ENCODE data around the gene EDAR. TPM values are rescaled to one million over a fixed set of nuclear protein-coding genes. Genes with fewer than 3 reads are reported as not detected.

EDAR gene
- total and polyA plus RNA-seq, 2 of the 8 experiments (the other 6 are each of a cell fraction or from before 2014, with no cell fraction given), result not detected

- no peak overlapping the region for H4K8ac ChIP-seq (ENCODE audit: extremely low read depth, insufficient read depth, low read length)
- WGBS, 2 experiments (ENCODE audit: extremely low coverage in 1 of 2, insufficient coverage in 1 of 2, insufficient read length in 1 of 2, insufficient replicate concordance in 2 of 2, low coverage in 1 of 2, low lambda C conversion rate in 2 of 2, missing lambda C conversion rate in 1 of 2), result 71% methylated on average over 1 of the region's 1 CpG; no CpG with 5 or more reads in 1 of the 2 experiments
- H4K20me1 ChIP-seq (replicated peaks in 1 of 2; ENCODE audit: control insufficient read depth in 1 of 2, insufficient read depth in 2 of 2, low read length in 2 of 2), result no peaks in the 10 kb centered on the region
- H3K18ac ChIP-seq (ENCODE audit: extremely low read depth, low read length), result no peak overlapping the region
- H3K14ac ChIP-seq (ENCODE audit: insufficient read length), result no peak overlapping the region
- H4K5ac ChIP-seq (ENCODE audit: insufficient read length, low read depth, low read length), result no peak overlapping the region
- DNase-seq (ENCODE audit: low read depth in 1 of 2, low spot score in 2 of 2) (no peak), FAIRE-seq (no peak)
- H3K23me2 ChIP-seq (ENCODE audit: low read depth, low read length), result no peaks in the 10 kb centered on the region
- no peak overlapping the region for H2BK20ac ChIP-seq (ENCODE audit: low read length)
- no peak overlapping the region for H2AK5ac ChIP-seq (ENCODE audit: low read depth, low read length)
- H4K91ac ChIP-seq (replicated peaks; ENCODE audit: insufficient read length, low read length), result no peak overlapping the region
- peaks cover 11 to 19% of the 10 kb centered on the region in 2 experiments for H3K9me3 ChIP-seq (ENCODE audit: insufficient read depth in 2 of 2, low read depth in 1 of 2, low read length in 1 of 2)
- no peak overlapping the region for H3K4me2 ChIP-seq (ENCODE audit: insufficient read depth in 1 of 2, low read depth in 2 of 2, low read length in 2 of 2)
- H3K79me1 ChIP-seq (ENCODE audit: low read depth, low read length), result no peaks in the 10 kb centered on the region
- no peak overlapping the region for H3K23ac ChIP-seq (ENCODE audit: insufficient read length)
- H2BK15ac ChIP-seq (ENCODE audit: low read length), result no peak overlapping the region
- no peaks in the 10 kb centered on the region for H3K4me1 ChIP-seq (replicated peaks in 1 of 4; ENCODE audit: control insufficient read depth in 3 of 4, insufficient read depth in 4 of 4, low read length in 3 of 4)
- no peak overlapping the region for H2BK12ac ChIP-seq (ENCODE audit: low read depth, low read length)
- no peak overlapping the region for H2AFZ ChIP-seq (ENCODE audit: low read length)
- no peak overlapping the region for H2BK5ac ChIP-seq (ENCODE audit: low read depth, low read length)
- H3K27me3 ChIP-seq (replicated peaks in 1 of 4; ENCODE audit: control insufficient read depth in 3 of 4, extremely low read depth in 1 of 4, insufficient read depth in 3 of 4, low read length in 3 of 4), result no peaks in the 10 kb centered on the region
- H3K36me3 ChIP-seq (ENCODE audit: control insufficient read depth in 2 of 4, insufficient read depth in 4 of 4, low read length in 3 of 4), result no peaks in the 10 kb centered on the region
- H3K56ac ChIP-seq (replicated peaks; ENCODE audit: insufficient read length, low read depth, low read length), result no peak overlapping the region
- H3K4me3 ChIP-seq (ENCODE audit: extremely low read depth in 1 of 4, insufficient read depth in 2 of 4, low read depth in 3 of 4, low read length in 4 of 4), result no peak overlapping the region
- no peaks in the 10 kb centered on the region for H3K79me2 ChIP-seq (ENCODE audit: control insufficient read depth in 1 of 2, insufficient read depth in 2 of 2, low read length in 2 of 2)
- H3K27ac ChIP-seq (ENCODE audit: low read depth, low read length), result no peak overlapping the region
- no peak overlapping the region for H3K9ac ChIP-seq (replicated peaks in 1 of 4; ENCODE audit: extremely low read depth in 1 of 4, low read depth in 3 of 4, low read length in 3 of 4)
- ChIA-PET CTCF (ENCODE audit: partially characterized antibody) (interaction anchor here (1.0 to 1.7 kb wide), 2 partner anchors 9 to 15 kb away, joined by 3 to 4 read pairs; no protein-coding TSS in a partner anchor), POLR2A (ENCODE audit: partially characterized antibody) (no interaction called here)
- H3K4ac ChIP-seq (replicated peaks; ENCODE audit: insufficient read length, low read depth, low read length), result no peak overlapping the region
- H2BK120ac ChIP-seq (replicated peaks; ENCODE audit: low read depth, low read length), result no peak overlapping the region
- TF ChIP-seq GABPA (IDR thresholded peaks at IDR 0.05; ENCODE audit: borderline replicate concordance, insufficient read depth, low read length), result no peak
- TF ChIP-seq CBX5 (IDR thresholded peaks at IDR 0.05; ENCODE audit: low read depth, low read length), result no peak
- no peak for TF ChIP-seq MAX (IDR thresholded peaks at IDR 0.05)
- TF ChIP-seq TAF7 (optimal IDR thresholded peaks at IDR 0.05; ENCODE audit: borderline replicate concordance, low read depth, low read length), result no peak
- no peak for TF ChIP-seq SIN3A (conservative IDR thresholded peaks at IDR 0.05 in 1 of 2, IDR thresholded peaks at IDR 0.05 in 1 of 2; ENCODE audit: low read depth in 1 of 2, low read length in 2 of 2)
- TF ChIP-seq EZH2 (IDR thresholded peaks at IDR 0.05; ENCODE audit: low read depth, low read length, severe bottlenecking), result no peak
- no peak for TF ChIP-seq NANOG (IDR thresholded peaks at IDR 0.05; ENCODE audit: insufficient read depth, low read depth, low read length, poor library complexity, severe bottlenecking)
- no peak for TF ChIP-seq CHD2 (IDR thresholded peaks at IDR 0.05; ENCODE audit: low read length)
- TF ChIP-seq TBP (IDR thresholded peaks at IDR 0.05; ENCODE audit: low read depth, low read length), result no peak
- no peak for TF ChIP-seq HDAC2 (IDR thresholded peaks at IDR 0.05; ENCODE audit: borderline replicate concordance in 1 of 2, low read depth in 2 of 2, low read length in 2 of 2)
- TF ChIP-seq ASH2L (IDR thresholded peaks at IDR 0.05; ENCODE audit: low read length), result no peak
- TF ChIP-seq SIRT6 (IDR thresholded peaks at IDR 0.05; ENCODE audit: low read length), result no peak
- TF ChIP-seq RNF2 (IDR thresholded peaks at IDR 0.05; ENCODE audit: borderline replicate concordance, low read depth, low read length, missing control alignments, poor library complexity, severe bottlenecking), result no peak
- TF ChIP-seq BRCA1 (IDR thresholded peaks at IDR 0.05; ENCODE audit: low read depth, low read length), result no peak
These were observed 42.6 kb downstream of the EDAR start for GRCh38 chr2:108946442-108946841.

Measured in H1 (cell line).